Measurements from ENCODE around the gene RBBP8NL. TPM values are rescaled to one million over a fixed set of nuclear protein-coding genes. Genes with fewer than 3 reads are reported as not detected.

Gene RBBP8NL
- polyA plus RNA-seq, 3 donors = not detected

DNA sequence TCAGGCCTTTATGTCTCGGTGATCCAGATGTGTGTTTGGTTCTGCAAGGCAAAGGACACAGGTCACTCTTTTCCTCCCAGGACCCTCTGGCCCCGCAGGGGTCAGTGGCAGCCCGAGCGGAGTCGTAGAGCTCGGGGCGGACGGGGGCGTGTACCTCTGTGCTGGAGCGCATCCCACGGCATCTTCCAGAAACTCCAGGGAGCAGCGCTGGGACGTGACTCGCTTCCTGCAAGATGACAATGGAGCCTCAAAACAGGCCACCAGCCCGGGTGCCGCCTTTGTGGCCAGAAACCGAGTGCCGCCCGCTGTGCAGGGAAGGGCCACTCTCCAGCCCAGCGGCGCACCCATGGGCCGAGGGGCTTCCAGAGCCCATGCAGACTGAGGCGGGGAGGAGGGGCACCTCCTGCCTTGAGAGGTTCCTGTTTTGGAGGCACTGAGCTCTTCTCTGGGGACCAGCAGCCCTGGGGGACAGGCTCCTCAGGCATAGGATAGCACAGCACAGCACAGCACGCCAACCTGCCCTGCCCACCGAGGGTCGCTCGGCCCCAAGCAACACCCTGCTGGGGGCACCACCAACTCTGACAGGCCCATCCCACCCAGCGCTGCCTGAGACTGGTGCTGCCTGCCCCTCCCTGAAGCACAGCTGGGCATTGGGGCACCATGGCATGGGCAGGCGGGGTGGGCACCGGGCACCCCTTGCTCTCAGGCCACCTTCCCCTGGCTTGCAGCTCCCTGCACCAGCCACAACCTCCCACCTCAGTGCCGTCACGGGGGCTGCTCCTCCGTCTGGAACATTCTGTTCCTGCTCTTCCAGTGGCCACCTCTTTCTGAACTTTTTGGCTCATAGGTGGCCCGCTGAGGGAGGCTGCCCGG lies 30.7 kb downstream of the RBBP8NL start:
- H3K79me2 ChIP-seq (ENCODE audit: insufficient read depth, low read length) = no peaks in the 10 kb centered on the region
- Mint-ChIP-seq H3K9me3 (peaks cover 0 to 7% (median 0%) of the 10 kb centered on the region in 7 donors), H3K27me3 (ENCODE audit: low read depth in 3 of 3) (peaks cover 0 to 2% (median 0%) of the 10 kb centered on the region in 3 donors), H3K4me1 (no peaks in the 10 kb centered on the region), H3K4me3 (no peak overlapping the region), H3K36me3 (peaks cover 18 to 54% of the 10 kb centered on the region in 2 donors), H3K27ac (peak overlapping the region in 1 of 7 donors; percentile 30)
- intact Hi-C loops (cut with micrococcal nuclease) = no loop called here
- H3K4me1 ChIP-seq (ENCODE audit: control insufficient read depth in 1 of 2, insufficient read depth in 2 of 2, low read length in 2 of 2) = no peaks in the 10 kb centered on the region
- no peak overlapping the region for H3K4me3 ChIP-seq (replicated peaks in 1 of 3; ENCODE audit: low read depth in 2 of 3, low read length in 3 of 3)
- no peak overlapping the region for H3K9ac ChIP-seq (ENCODE audit: insufficient read depth, low read length, poor library complexity, severe bottlenecking)
- WGBS (ENCODE audit: insufficient coverage) = 94% methylated on average over 33 of the region's 35 CpGs
- no peak overlapping the region for H3K27ac ChIP-seq (ENCODE audit: low read depth in 1 of 2, low read length in 2 of 2)
- no peak for TF ChIP-seq CTCF (IDR thresholded peaks at IDR 0.05)
- peaks cover 4% of the 10 kb centered on the region for H4K20me1 ChIP-seq (ENCODE audit: insufficient read depth, low read length)
- H3K4me2 ChIP-seq (replicated peaks; ENCODE audit: extremely low read depth, low read length, poor library complexity, severe bottlenecking) = no peak overlapping the region
- no peak for DNase-seq
- H3K27me3 ChIP-seq (ENCODE audit: control insufficient read depth in 2 of 2, insufficient read depth in 2 of 2, low read length in 2 of 2) = no peaks in the 10 kb centered on the region
- no peaks in the 10 kb centered on the region for H3K9me3 ChIP-seq (replicated peaks in 1 of 2; ENCODE audit: control insufficient read depth in 1 of 2, insufficient read depth in 1 of 2, low read length in 2 of 2)
- peaks cover 10 to 32% of the 10 kb centered on the region in 2 donors for H3K36me3 ChIP-seq (replicated peaks in 1 of 2; ENCODE audit: control insufficient read depth in 1 of 2, insufficient read depth in 2 of 2, low read length in 2 of 2)
- H2AFZ ChIP-seq (ENCODE audit: insufficient read depth, low read depth, low read length, poor library complexity, severe bottlenecking) = no peak overlapping the region

DNA sequence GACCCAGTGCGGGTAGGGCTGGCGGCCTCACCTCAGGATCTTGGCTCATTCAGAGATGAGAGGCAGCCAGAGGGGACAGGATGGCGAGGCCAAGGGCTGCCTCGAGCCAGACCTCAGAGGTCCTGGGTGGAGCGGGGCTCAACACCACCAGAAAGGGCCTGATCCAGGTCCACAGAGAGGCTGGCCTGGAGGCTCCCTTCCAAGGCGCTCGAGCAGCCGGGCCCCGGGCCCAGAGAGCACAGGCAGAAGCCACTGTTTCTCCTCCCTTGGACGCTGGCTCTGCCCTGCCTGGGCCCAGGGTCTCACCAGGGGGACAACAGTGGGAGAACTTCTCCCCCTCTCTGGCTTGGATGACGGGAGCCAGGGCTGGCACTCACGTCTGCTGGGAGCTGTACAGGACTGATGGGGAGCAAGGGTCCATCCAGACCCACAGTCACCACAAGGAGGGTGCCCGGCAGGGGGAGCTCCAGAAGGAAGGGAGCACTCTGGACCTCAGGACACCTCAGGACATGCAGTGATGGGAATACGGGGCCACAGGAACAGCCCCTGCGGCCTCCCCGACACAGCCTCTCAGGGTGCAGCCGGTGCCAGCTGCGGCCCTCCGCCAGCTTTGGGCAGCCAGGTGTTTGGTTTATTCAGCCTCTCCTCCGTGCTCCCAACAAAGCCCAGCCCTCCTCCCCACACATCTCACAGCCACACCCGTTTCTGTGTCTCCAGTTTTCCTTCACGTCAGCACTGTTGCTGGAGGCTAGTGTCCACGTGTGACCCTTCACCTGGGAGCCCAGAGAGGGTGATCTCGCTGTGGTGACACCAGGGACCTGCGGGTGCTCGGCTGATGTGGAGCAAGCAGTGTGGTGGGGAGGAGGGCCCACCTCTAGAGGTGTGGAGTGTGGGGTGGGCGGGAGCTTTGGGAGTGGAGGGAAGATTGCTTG lies 31.8 kb downstream of the RBBP8NL start:
- intact Hi-C loops (cut with micrococcal nuclease) = no loop called here
- Histone ChIP-seq H3K4me1 (ENCODE audit: control insufficient read depth in 1 of 2, insufficient read depth in 2 of 2, low read length in 2 of 2) (no peaks in the 10 kb centered on the region), H3K9me3 (replicated peaks in 1 of 2; ENCODE audit: control insufficient read depth in 1 of 2, insufficient read depth in 1 of 2, low read length in 2 of 2) (no peaks in the 10 kb centered on the region), H3K27ac (ENCODE audit: low read depth in 1 of 2, low read length in 2 of 2) (no peak overlapping the region), H3K79me2 (ENCODE audit: insufficient read depth, low read length) (no peaks in the 10 kb centered on the region), H2AFZ (ENCODE audit: insufficient read depth, low read depth, low read length, poor library complexity, severe bottlenecking) (no peak overlapping the region), H4K20me1 (ENCODE audit: insufficient read depth, low read length) (peaks cover 4% of the 10 kb centered on the region), H3K4me2 (replicated peaks; ENCODE audit: extremely low read depth, low read length, poor library complexity, severe bottlenecking) (no peak overlapping the region), H3K36me3 (replicated peaks in 1 of 2; ENCODE audit: control insufficient read depth in 1 of 2, insufficient read depth in 2 of 2, low read length in 2 of 2) (peaks cover 12 to 33% of the 10 kb centered on the region in 2 donors), H3K4me3 (replicated peaks in 1 of 3; ENCODE audit: low read depth in 2 of 3, low read length in 3 of 3) (no peak overlapping the region), H3K27me3 (ENCODE audit: control insufficient read depth in 2 of 2, insufficient read depth in 2 of 2, low read length in 2 of 2) (no peaks in the 10 kb centered on the region), H3K9ac (ENCODE audit: insufficient read depth, low read length, poor library complexity, severe bottlenecking) (no peak overlapping the region)
- H3K4me1 Mint-ChIP-seq = no peaks in the 10 kb centered on the region
- no peak for TF ChIP-seq CTCF (IDR thresholded peaks at IDR 0.05)
- H3K4me3 Mint-ChIP-seq = no peak overlapping the region
- H3K9me3 Mint-ChIP-seq = peaks cover 0 to 7% (median 0%) of the 10 kb centered on the region in 7 donors
- H3K36me3 Mint-ChIP-seq = peaks cover 20 to 51% of the 10 kb centered on the region in 2 donors
- no peak for DNase-seq
- H3K27ac Mint-ChIP-seq = peak overlapping the region in 1 of 7 donors; percentile 68
- no peaks in the 10 kb centered on the region for H3K27me3 Mint-ChIP-seq (ENCODE audit: low read depth in 3 of 3)
- WGBS (ENCODE audit: insufficient coverage) = 95% methylated on average over 22 of the region's 27 CpGs
